ENCODE measurements around the gene ANKS1B.
"Not testable (repeated sequence)": the region's sequence is repeated elsewhere in the genome, so short reads cannot be mapped to it uniquely, and the experiment has no call there.

Gene ANKS1B

DNA sequence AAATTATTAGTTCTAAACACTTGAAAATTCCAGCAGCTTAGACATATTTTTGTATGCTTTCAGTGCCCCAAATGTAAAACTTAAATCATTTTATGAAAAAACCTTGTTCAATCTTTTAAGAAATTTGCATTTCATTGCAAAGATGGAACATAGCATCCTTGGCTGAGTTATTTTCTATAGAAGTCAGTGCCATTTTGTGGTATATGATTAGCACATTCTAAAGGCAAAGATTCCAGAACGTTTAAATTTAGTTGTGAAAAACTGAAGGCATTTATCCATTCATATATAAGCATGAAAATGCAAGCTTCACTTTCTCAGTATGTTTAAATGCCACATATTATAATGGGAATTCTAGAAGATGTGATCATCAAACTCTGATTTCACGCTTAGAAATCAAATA lies 1007.5 kb downstream of the ANKS1B start:
- Histone ChIP-seq H3K4me3 (ENCODE audit: low read length) (no peak overlapping the region), H3K36me3 (ENCODE audit: control insufficient read depth, insufficient read depth, low read length) (no peaks in the 10 kb centered on the region), H3K9ac (ENCODE audit: low read length) (no peak overlapping the region), H3K9me3 (ENCODE audit: control insufficient read depth, low read length) (no peaks in the 10 kb centered on the region), H3K4me1 (ENCODE audit: control insufficient read depth, insufficient read depth, low read length) (no peaks in the 10 kb centered on the region), H3K27me3 (ENCODE audit: control insufficient read depth, insufficient read depth, low read length) (no peaks in the 10 kb centered on the region)

DNA sequence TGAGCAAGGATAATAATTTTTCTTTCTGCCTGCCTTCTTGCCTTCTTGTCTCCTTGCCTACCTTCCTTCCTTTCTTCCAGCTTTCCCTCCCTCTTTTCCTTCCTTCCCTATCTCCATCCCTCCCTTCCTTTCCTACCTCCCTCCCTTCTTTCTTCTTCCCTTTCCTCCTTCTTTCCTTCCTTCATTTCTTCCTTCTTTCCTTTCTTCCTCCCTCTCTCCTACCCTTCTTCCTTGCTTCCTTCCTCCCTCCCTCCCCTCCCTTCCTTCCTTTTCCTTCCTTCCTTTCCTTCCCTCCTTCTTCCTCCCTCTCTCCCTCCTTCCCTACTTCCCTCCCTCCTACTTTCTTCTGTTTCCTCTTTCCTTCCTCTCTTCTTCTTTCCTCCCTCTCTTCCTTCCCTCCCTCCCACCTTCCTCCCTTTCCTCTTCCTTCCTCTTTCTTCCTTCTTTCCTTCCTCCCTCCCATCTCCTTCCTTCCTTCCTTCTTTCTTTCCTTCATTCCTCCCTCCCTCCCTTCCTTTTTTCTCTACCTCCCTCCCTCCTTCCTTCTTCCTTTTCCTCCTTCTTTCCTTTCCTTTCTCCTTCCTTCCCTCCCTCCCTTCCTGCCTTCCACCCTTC lies 1009.9 kb downstream of the ANKS1B start:
- Histone ChIP-seq H3K9ac (ENCODE audit: low read length) (no peak overlapping the region), H3K9me3 (ENCODE audit: control insufficient read depth, low read length) (no peaks in the 10 kb centered on the region), H3K4me1 (ENCODE audit: control insufficient read depth, insufficient read depth, low read length) (no peaks in the 10 kb centered on the region), H3K27me3 (ENCODE audit: control insufficient read depth, insufficient read depth, low read length) (no peaks in the 10 kb centered on the region), H3K4me3 (ENCODE audit: low read length) (no peak overlapping the region), H3K36me3 (ENCODE audit: control insufficient read depth, insufficient read depth, low read length) (no peaks in the 10 kb centered on the region)

- Histone ChIP-seq H3K9ac (ENCODE audit: low read length) (no peak overlapping the region), H3K4me1 (ENCODE audit: control insufficient read depth, insufficient read depth, low read length) (no peaks in the 10 kb centered on the region), H3K36me3 (ENCODE audit: control insufficient read depth, insufficient read depth, low read length) (no peaks in the 10 kb centered on the region), H3K9me3 (ENCODE audit: control insufficient read depth, low read length) (no peaks in the 10 kb centered on the region), H3K4me3 (ENCODE audit: low read length) (no peak overlapping the region), H3K27me3 (ENCODE audit: control insufficient read depth, insufficient read depth, low read length) (no peaks in the 10 kb centered on the region)
Measured at GRCh38 chr12:98973395-98973794, 1011.3 kb downstream of the ANKS1B start.

GRCh38 chr12:98970950-98971349 lies 1013.8 kb downstream of the ANKS1B start:
- Histone ChIP-seq H3K36me3 (ENCODE audit: control insufficient read depth, insufficient read depth, low read length) (no peaks in the 10 kb centered on the region), H3K4me1 (ENCODE audit: control insufficient read depth, insufficient read depth, low read length) (no peaks in the 10 kb centered on the region), H3K9ac (ENCODE audit: low read length) (no peak overlapping the region), H3K27me3 (ENCODE audit: control insufficient read depth, insufficient read depth, low read length) (no peaks in the 10 kb centered on the region), H3K9me3 (ENCODE audit: control insufficient read depth, low read length) (no peaks in the 10 kb centered on the region), H3K4me3 (ENCODE audit: low read length) (no peak overlapping the region)

- Histone ChIP-seq H3K9ac (ENCODE audit: low read length) (no peak overlapping the region), H3K9me3 (ENCODE audit: control insufficient read depth, low read length) (no peaks in the 10 kb centered on the region), H3K4me3 (ENCODE audit: low read length) (no peak overlapping the region), H3K4me1 (ENCODE audit: control insufficient read depth, insufficient read depth, low read length) (no peaks in the 10 kb centered on the region), H3K36me3 (ENCODE audit: control insufficient read depth, insufficient read depth, low read length) (no peaks in the 10 kb centered on the region), H3K27me3 (ENCODE audit: control insufficient read depth, insufficient read depth, low read length) (no peaks in the 10 kb centered on the region)
Measured at GRCh38 chr12:98970210-98970609, 1014.5 kb downstream of the ANKS1B start.

DNA sequence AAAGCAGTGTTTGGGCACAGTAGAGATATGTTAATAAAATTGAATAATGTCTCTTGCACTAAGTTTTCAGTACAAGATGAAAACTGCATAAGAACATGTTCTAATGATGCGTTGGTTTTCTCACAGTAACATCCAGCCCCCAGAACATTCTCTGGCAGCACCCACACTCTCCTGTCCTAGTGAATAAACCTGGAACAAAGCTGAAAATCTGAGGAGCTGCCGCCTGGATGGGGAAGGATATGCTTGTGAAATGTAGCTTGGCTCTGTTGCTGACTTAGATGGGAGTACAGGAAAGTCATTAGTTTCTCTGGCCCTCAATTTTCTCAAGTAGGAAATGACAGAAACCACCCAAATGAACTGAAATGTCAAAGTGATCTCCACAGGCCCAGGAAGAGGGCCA lies 1015.8 kb downstream of the ANKS1B start:
- Histone ChIP-seq H3K4me1 (ENCODE audit: control insufficient read depth, insufficient read depth, low read length) (no peaks in the 10 kb centered on the region), H3K27me3 (ENCODE audit: control insufficient read depth, insufficient read depth, low read length) (no peaks in the 10 kb centered on the region), H3K9me3 (ENCODE audit: control insufficient read depth, low read length) (no peaks in the 10 kb centered on the region), H3K9ac (ENCODE audit: low read length) (no peak overlapping the region), H3K4me3 (ENCODE audit: low read length) (no peak overlapping the region), H3K36me3 (ENCODE audit: control insufficient read depth, insufficient read depth, low read length) (no peaks in the 10 kb centered on the region)

DNA sequence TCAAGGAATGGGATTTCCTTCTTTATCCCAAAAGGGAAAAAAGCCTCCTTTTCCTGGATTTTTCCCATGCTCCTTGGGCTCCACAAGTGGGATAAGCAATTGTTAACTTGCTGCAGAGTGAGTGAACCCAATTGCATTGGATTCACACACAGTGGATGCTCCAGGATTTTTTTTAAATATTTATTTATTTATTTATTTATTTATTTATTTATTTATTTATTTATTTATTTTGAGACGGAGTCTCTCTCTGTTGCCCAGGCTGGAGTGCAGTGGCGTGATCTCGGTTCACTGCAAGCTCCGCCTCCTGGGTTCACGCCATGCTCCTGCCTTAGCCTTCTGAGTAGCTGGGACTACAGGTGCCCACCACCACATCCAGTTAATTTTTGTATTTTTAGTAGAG lies 1027.6 kb downstream of the ANKS1B start:
- not testable (repeated sequence) for H3K36me3 ChIP-seq (ENCODE audit: control insufficient read depth, insufficient read depth, low read length); H3K27me3 ChIP-seq (ENCODE audit: control insufficient read depth, insufficient read depth, low read length); H3K4me1 ChIP-seq (ENCODE audit: control insufficient read depth, insufficient read depth, low read length); H3K9ac ChIP-seq (ENCODE audit: low read length); H3K9me3 ChIP-seq (ENCODE audit: control insufficient read depth, low read length); H3K4me3 ChIP-seq (ENCODE audit: low read length)

DNA sequence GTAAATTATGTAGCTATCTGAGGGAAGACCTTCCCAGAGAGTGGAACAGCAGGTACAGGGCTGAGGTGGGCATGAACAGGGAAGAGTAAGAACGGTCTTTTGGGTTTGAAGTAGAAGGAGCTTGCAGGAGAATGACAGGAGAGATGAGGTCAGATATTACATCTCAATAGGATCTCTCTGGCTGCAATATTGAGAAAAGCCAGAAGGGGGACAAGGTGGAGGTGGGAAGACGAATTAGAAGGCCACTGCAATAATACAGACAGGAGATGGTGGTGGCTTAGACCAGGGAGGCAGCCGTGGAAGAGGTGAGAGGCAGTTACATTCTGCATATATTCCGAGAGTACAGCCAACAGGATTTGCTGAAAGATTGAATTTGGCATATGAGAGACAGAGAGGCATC lies 1029.5 kb downstream of the ANKS1B start:
- H3K4me3 ChIP-seq (ENCODE audit: low read length) = no peak overlapping the region
- H3K4me1 ChIP-seq (ENCODE audit: control insufficient read depth, insufficient read depth, low read length) = no peaks in the 10 kb centered on the region
- no peaks in the 10 kb centered on the region for H3K27me3 ChIP-seq (ENCODE audit: control insufficient read depth, insufficient read depth, low read length)
- H3K36me3 ChIP-seq (ENCODE audit: control insufficient read depth, insufficient read depth, low read length) = no peaks in the 10 kb centered on the region
- no peaks in the 10 kb centered on the region for H3K9me3 ChIP-seq (ENCODE audit: control insufficient read depth, low read length)
- H3K9ac ChIP-seq (ENCODE audit: low read length) = no peak overlapping the region

GRCh38 chr12:98954506-98954905 lies 1030.2 kb downstream of the ANKS1B start:
- H3K36me3 ChIP-seq (ENCODE audit: control insufficient read depth, insufficient read depth, low read length) = no peaks in the 10 kb centered on the region
- H3K9ac ChIP-seq (ENCODE audit: low read length) = no peak overlapping the region
- H3K9me3 ChIP-seq (ENCODE audit: control insufficient read depth, low read length) = no peaks in the 10 kb centered on the region
- H3K4me1 ChIP-seq (ENCODE audit: control insufficient read depth, insufficient read depth, low read length) = no peaks in the 10 kb centered on the region
- H3K4me3 ChIP-seq (ENCODE audit: low read length) = no peak overlapping the region
- no peaks in the 10 kb centered on the region for H3K27me3 ChIP-seq (ENCODE audit: control insufficient read depth, insufficient read depth, low read length)

DNA sequence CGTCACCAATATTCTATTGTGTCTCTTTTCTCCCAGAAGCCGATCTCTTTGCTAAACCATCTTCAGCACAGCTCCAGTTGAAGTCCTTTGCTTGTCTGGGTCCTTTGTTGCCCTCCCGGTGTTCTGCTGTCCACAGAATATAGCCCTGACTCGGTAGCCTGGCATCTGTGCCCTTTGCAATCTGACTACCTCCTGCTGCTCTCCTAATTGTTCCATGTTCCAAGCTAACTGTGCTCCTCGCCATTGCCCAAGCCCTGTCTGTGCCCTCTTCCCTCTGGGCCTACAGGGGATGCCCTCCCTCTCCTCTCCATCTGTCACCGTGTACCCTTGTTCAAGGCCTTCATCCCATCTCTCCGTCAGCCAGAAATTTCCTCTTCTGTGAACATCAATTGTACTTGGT lies 1033.3 kb downstream of the ANKS1B start:
- Histone ChIP-seq H3K36me3 (ENCODE audit: control insufficient read depth, insufficient read depth, low read length) (no peaks in the 10 kb centered on the region), H3K9ac (ENCODE audit: low read length) (no peak overlapping the region), H3K27me3 (ENCODE audit: control insufficient read depth, insufficient read depth, low read length) (no peaks in the 10 kb centered on the region), H3K9me3 (ENCODE audit: control insufficient read depth, low read length) (no peaks in the 10 kb centered on the region), H3K4me1 (ENCODE audit: control insufficient read depth, insufficient read depth, low read length) (no peaks in the 10 kb centered on the region), H3K4me3 (ENCODE audit: low read length) (no peak overlapping the region)

DNA sequence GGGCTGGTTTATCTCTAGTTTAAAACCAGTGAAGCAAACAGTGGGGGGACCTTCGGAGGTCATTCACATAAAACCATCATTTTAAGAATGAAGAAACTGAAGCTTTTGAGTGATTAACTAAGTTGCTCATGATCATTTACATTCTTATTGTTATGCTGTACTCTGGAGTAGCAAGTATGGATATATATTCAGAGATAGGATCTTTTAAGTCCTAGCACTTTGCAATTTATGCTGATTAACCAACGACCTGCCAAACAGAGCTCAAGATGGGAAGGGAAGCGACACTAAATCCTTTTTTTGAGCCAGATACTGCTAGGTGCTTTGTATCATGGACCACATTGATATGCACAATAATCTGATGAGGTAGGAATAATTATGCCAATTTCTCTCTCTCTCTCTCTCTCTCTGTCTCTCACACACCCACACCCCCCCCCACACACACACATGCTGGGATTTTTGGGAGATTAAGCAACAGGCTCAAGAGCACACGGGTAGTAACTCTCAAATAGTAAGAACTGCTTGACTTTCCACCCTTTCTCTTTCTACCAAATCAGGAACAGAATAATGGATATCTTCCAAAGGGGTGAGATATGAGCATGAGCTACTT lies 1036.3 kb downstream of the ANKS1B start:
- no peaks in the 10 kb centered on the region for H3K36me3 ChIP-seq (ENCODE audit: control insufficient read depth, insufficient read depth, low read length)
- H3K9ac ChIP-seq (ENCODE audit: low read length) = no peak overlapping the region
- no peaks in the 10 kb centered on the region for H3K27me3 ChIP-seq (ENCODE audit: control insufficient read depth, insufficient read depth, low read length)
- no peak overlapping the region for H3K4me3 ChIP-seq (ENCODE audit: low read length)
- no peaks in the 10 kb centered on the region for H3K4me1 ChIP-seq (ENCODE audit: control insufficient read depth, insufficient read depth, low read length)
- H3K9me3 ChIP-seq (ENCODE audit: control insufficient read depth, low read length) = no peaks in the 10 kb centered on the region

DNA sequence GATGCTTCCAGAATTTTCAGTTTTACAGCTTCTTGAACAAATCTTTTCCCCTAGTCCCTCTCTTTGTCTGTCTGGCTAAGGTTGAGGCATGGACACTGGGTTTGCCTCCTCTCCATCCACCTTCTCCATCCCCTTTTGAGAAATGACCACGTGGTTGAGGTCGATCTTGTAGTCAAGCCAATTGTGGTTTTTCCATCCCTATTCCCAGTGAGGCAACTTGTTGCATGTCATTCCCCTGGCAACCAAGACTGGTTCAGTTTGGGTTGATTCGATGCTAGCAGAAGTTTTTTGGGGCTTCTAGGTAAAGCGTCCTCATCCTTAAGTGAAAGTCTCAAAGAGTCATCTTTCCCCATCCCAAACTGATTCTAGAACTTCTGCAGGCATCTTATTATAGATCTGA lies 1038.9 kb downstream of the ANKS1B start:
- Histone ChIP-seq H3K27me3 (ENCODE audit: control insufficient read depth, insufficient read depth, low read length) (no peaks in the 10 kb centered on the region), H3K9ac (ENCODE audit: low read length) (no peak overlapping the region), H3K4me1 (ENCODE audit: control insufficient read depth, insufficient read depth, low read length) (no peaks in the 10 kb centered on the region), H3K4me3 (ENCODE audit: low read length) (no peak overlapping the region), H3K9me3 (ENCODE audit: control insufficient read depth, low read length) (no peaks in the 10 kb centered on the region), H3K36me3 (ENCODE audit: control insufficient read depth, insufficient read depth, low read length) (no peaks in the 10 kb centered on the region)

DNA sequence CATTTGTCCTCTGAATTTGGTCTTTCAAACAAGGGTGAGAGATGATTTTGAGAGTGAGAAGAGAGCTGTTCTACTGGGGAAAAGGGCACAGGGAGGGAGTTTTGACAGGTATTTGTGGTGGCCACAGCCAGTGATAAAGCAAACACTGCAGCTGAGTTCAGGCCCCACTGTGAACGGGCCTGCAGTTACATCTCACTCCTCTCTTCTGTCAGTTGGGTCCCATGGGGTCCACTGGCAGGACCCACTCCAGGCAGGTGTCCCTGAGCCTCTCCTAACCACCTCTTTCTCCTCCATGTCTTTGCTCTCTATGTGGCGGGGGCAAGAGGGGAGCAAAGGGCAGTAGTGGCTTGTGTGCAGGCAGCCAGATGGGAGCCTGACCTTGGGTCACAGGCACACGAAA lies 1044.8 kb downstream of the ANKS1B start:
- Histone ChIP-seq H3K4me1 (ENCODE audit: control insufficient read depth, insufficient read depth, low read length) (no peaks in the 10 kb centered on the region), H3K36me3 (ENCODE audit: control insufficient read depth, insufficient read depth, low read length) (no peaks in the 10 kb centered on the region), H3K4me3 (ENCODE audit: low read length) (no peak overlapping the region), H3K9ac (ENCODE audit: low read length) (no peak overlapping the region), H3K9me3 (ENCODE audit: control insufficient read depth, low read length) (no peaks in the 10 kb centered on the region), H3K27me3 (ENCODE audit: control insufficient read depth, insufficient read depth, low read length) (no peaks in the 10 kb centered on the region)
